K562 (cell line): ENCODE measurements around the gene GINS2. TPM values are rescaled to one million over a fixed set of nuclear protein-coding genes. Genes with fewer than 3 reads are reported as not detected.

Experiments
- ATAC-seq: fragments of 200-7000 bp; cut with Tn5 transposase; 3 replicates; pipeline ENCODE4 v1.9.1; 2020; ENCODE audit warnings: moderate library complexity
- BruUV-seq: library from RNA; stranded (reverse); fragments of 400-500 nt; replicated peaks from 2 replicates; lab custom pipeline; 2021; lab: Mats Ljungman, UMichigan
- CTCF ChIA-PET: fragments of 300-600 bp; formaldehyde crosslinking; extraction: SDS; loops from one replicate; lab custom pipeline; 2021; ENCODE audit warnings: low intra/inter-chr PET ratio; lab: Yijun Ruan, JAX
- POLR2A ChIA-PET: fragments of 300-600, 350-650 bp; sonication (Branson Sonifier 250); formaldehyde crosslinking; extraction: SDS; loops from one replicate; lab custom pipeline; 2021; ENCODE audit warnings: antibody characterized with exemption, inconsistent platforms; lab: Yijun Ruan, JAX
- DNase-seq, 4 experiments: peaks; one replicate each; pipeline versions ENCODE4 v3.0.0 to v3.0.0-alpha.2; 2011 to 2018; ENCODE audit warnings: low spot score in 3 of 4, mixed read lengths in 3 of 4; ENCODE audit errors: extremely low read depth in 1 of 4
- FAIRE-seq: peaks from 2 replicates; lab custom pipeline; 2011; peaks lifted over from hg19 to GRCh38; lab: Jason Lieb, UNC
- H2AFZ ChIP-seq: 2 replicates; pipeline ENCODE4 v1.6.0; 2011; ENCODE audit warnings: low read depth, low read length, control low read depth, inconsistent platforms
- H3K27ac ChIP-seq: fragments of 200-600 bp; 3 replicates; pipeline ENCODE4 v1.8.0; 2011; ENCODE audit warnings: low read depth, mild to moderate bottlenecking, control low read depth, inconsistent platforms, low read length, moderate library complexity, mixed read lengths; ENCODE audit errors: extremely low read depth
- H3K27me3 ChIP-seq, 2 experiments: fragments of 300-600 bp in 1 of 2; 2 replicates in 1 of 2; 3 replicates in 1 of 2; pipeline versions ENCODE4 v1.6.0 to v1.8.0; 2011; ENCODE audit warnings: inconsistent platforms in 2 of 2, low read length in 2 of 2, mild to moderate bottlenecking in 1 of 2, mixed read lengths in 1 of 2, moderate library complexity in 1 of 2; ENCODE audit not compliant: control insufficient read depth in 2 of 2, insufficient read depth in 2 of 2
- H3K36me3 ChIP-seq: fragments of 300-600 bp; 3 replicates; pipeline ENCODE4 v1.8.0; 2011; ENCODE audit warnings: mild to moderate bottlenecking, low read length, inconsistent platforms; ENCODE audit not compliant: control insufficient read depth, insufficient read depth
- H3K4me1 ChIP-seq, 2 experiments: fragments of 200-600 bp in 1 of 2; replicated peaks in 1 of 2; 2 replicates in 1 of 2; 3 replicates in 1 of 2; pipeline versions ENCODE4 v1.5.1 to v1.8.0; 2011; ENCODE audit warnings: inconsistent platforms in 2 of 2, low read length in 2 of 2, mild to moderate bottlenecking in 1 of 2, mixed read lengths in 1 of 2, moderate library complexity in 1 of 2; ENCODE audit not compliant: control insufficient read depth in 2 of 2, insufficient read depth in 2 of 2
- H3K4me2 ChIP-seq: 2 replicates; pipeline ENCODE4 v1.6.1; 2011; ENCODE audit warnings: low read length, control low read depth, inconsistent platforms, mixed read lengths; ENCODE audit not compliant: insufficient read depth
- H3K4me3 ChIP-seq: fragments of 200-600 bp; sonication (generic), shearing (Covaris generic); 2 replicates; pipeline ENCODE4 v1.5.1; 2016; ENCODE audit warnings: control low read depth, inconsistent platforms
- H3K79me2 ChIP-seq: fragments of 200-600 bp; 3 replicates; pipeline ENCODE4 v1.8.0; 2011; ENCODE audit warnings: low read length, inconsistent platforms; ENCODE audit not compliant: control insufficient read depth, insufficient read depth
- H3K9ac ChIP-seq, 2 experiments: 2 replicates each; pipeline versions ENCODE4 v1.6.0 to v1.6.1; 2011; ENCODE audit warnings: low read depth in 2 of 2, low read length in 2 of 2, control low read depth in 1 of 2, inconsistent platforms in 1 of 2, mild to moderate bottlenecking in 1 of 2, mixed read lengths in 1 of 2; ENCODE audit not compliant: insufficient read depth in 1 of 2
- H3K9me1 ChIP-seq: one replicate; pipeline ENCODE4 v1.6.0; 2011; ENCODE audit warnings: inconsistent platforms, mild to moderate bottlenecking, low read length, moderate library complexity; ENCODE audit not compliant: control insufficient read depth, insufficient read depth
- H3K9me3 ChIP-seq: replicated peaks from 2 replicates; pipeline ENCODE4 v1.5.1; 2011; ENCODE audit warnings: low read depth, low read length, inconsistent platforms; ENCODE audit not compliant: control insufficient read depth, insufficient read depth
- H4K20me1 ChIP-seq: replicated peaks from 2 replicates; pipeline ENCODE4 v1.6.1; 2011; ENCODE audit warnings: low read length, inconsistent platforms, mixed read lengths; ENCODE audit not compliant: control insufficient read depth, insufficient read depth
- ARHGAP35 ChIP-seq: fragments of 450-650 bp; IDR thresholded peaks from 2 replicates; pipeline ENCODE4 v1.6.1; 2018; ENCODE audit not compliant: partially characterized antibody
- BRCA1 ChIP-seq, 2 experiments: fragments of 450-650 bp in 1 of 2; sonication (generic) in 1 of 2; formaldehyde crosslinking in 1 of 2; IDR thresholded peaks; 2 replicates each; pipeline versions ENCODE4 v1.5.0 to v1.6.1; 2017 to 2020; ENCODE audit warnings: mild to moderate bottlenecking in 1 of 2, missing genetic modification reagents in 1 of 2
- EP400 ChIP-seq: fragments of 450-650 bp; IDR thresholded peaks from 2 replicates; pipeline ENCODE4 v1.6.1; 2017; ENCODE audit warnings: antibody characterized with exemption, mild to moderate bottlenecking, moderate library complexity
- KDM1A ChIP-seq, 2 experiments: fragments of 450-650 bp; IDR thresholded peaks; 2 replicates each; pipeline ENCODE4 v1.6.1; 2016; ENCODE audit warnings: mild to moderate bottlenecking in 2 of 2
- MAZ ChIP-seq, 2 experiments: fragments of 450-650 bp in 1 of 2; sonication (generic) in 1 of 2; formaldehyde crosslinking; IDR thresholded peaks in 1 of 2; conservative IDR thresholded peaks in 1 of 2; 2 replicates each; pipeline versions ENCODE4 v1.4.0 to v1.5.0; 2020; ENCODE audit warnings: mild to moderate bottlenecking in 1 of 2, missing genetic modification reagents in 1 of 2
- MTA3 ChIP-seq: fragments of 450-650 bp; formaldehyde crosslinking; IDR thresholded peaks from 2 replicates; pipeline ENCODE4 v1.6.1; 2017; ENCODE audit warnings: mild to moderate bottlenecking, borderline replicate concordance
- RAD21 ChIP-seq, 2 experiments: fragments of 250-450 bp in 1 of 2; fragments of 450-650 bp in 1 of 2; sonication (Bioruptor Pico) in 1 of 2; formaldehyde crosslinking in 1 of 2; IDR thresholded peaks in 1 of 2; conservative IDR thresholded peaks in 1 of 2; 2 replicates each; pipeline versions ENCODE4 v1.4.0 to v1.8.0; 2020 to 2022; ENCODE audit warnings: mild to moderate bottlenecking in 2 of 2, moderate library complexity in 1 of 2
- TAF7 ChIP-seq: fragments of 450-650 bp; IDR thresholded peaks from 2 replicates; pipeline ENCODE4 v1.6.1; 2016; ENCODE audit warnings: missing genetic modification characterization, missing compliant biosample characterization
- ZNF57 ChIP-seq: fragments of 450-650 bp; formaldehyde crosslinking; IDR thresholded peaks from 2 replicates; pipeline ENCODE4 v1.4.0; 2020; ENCODE audit warnings: mild to moderate bottlenecking, moderate library complexity
- WGBS: fragments of 100-300 bp; shearing (Covaris generic); methylation state at CpG from one replicate; pipeline ENCODE4 v1.1.6; 2016; ENCODE audit warnings: low coverage, mixed read lengths; ENCODE audit not compliant: insufficient coverage; ENCODE audit errors: missing lambda C conversion rate; 5-methylcytosine and 5-hydroxymethylcytosine counted together
- in situ Hi-C: fragments of 300-500 bp; cut with MboI; formaldehyde crosslinking; loops from 4 replicates; pipeline ENCODE4 v1.15.0; 2018; ENCODE audit warnings: inconsistent platforms, mixed read lengths
- intact Hi-C: fragments of 100-400 bp; cut with micrococcal nuclease; formaldehyde crosslinking; loops from 2 replicates; pipeline ENCODE4 v1.14.2; 2022
- polyA plus RNA-seq, 8 experiments: library from polyadenylated mRNA; depleted of rRNA in 4 of 8; stranded (reverse) in 5 of 8; unstranded in 3 of 8; fragments of >200 nt; fragmentation: Nextera tagmentation in 2 of 8; fragmentation: Illumina TruSeq in 1 of 8; extraction: Ambion mirVana in 2 of 8; extraction: Trizol in 1 of 8; gene quantifications; 2 replicates each; pipeline versions ENCODE4 v1.2.1 to v1.2.3, GENCODE V29; 2011 to 2014; ENCODE audit warnings: inconsistent platforms in 1 of 8, missing spikeins in 1 of 8
- total RNA-seq, 7 experiments: library from RNA; depleted of rRNA in 6 of 7; stranded (reverse); fragments of >200 nt in 6 of 7; fragmentation: Illumina TruSeq in 2 of 7; extraction: Trizol in 2 of 7; gene quantifications; 2 replicates each; pipeline versions ENCODE4 v1.2.1 to v1.2.3, GENCODE V29; 2011 to 2021; ENCODE audit warnings: low replicate concordance in 1 of 7
- TF ChIP-seq, protein P1 (sequence below): fragments of 450-650 bp; formaldehyde crosslinking; IDR thresholded peaks from 2 replicates; pipeline ENCODE4 v1.4.0; 2020; ENCODE audit warnings: mild to moderate bottlenecking, moderate library complexity
- TF ChIP-seq, protein P2 (sequence below): fragments of 450-650 bp; IDR thresholded peaks from 2 replicates; pipeline ENCODE4 v1.6.1; 2014; ENCODE audit warnings: low read depth, mild to moderate bottlenecking, moderate library complexity, borderline replicate concordance

GINS2 gene
- total and polyA plus RNA-seq, 9 of the 15 experiments (the other 6 are each of a cell fraction or from before 2014, with no cell fraction given) = 40.4 to 76.2 (median 44.6) TPM

DNA sequence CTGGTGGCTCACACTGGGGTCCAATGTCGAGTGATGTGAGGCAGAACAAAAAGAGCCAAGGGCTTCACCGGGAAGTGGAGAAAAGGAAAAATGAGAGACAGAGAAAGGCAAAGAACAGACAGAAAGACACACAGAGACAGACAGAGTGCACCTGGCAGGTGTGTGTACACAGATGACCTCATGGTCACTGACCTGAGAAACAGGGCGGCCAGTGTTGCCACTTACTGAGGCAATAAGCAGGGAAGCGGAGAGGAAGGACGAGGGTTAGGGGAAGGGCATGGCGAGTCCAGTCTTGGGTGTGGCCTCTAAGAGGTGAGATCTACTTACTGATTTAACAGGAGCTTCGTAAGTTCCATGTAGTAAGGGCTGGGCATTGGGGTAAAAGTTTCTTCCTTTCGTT, 7.5 kb downstream of the GINS2 start:
- DNase-seq (no peak), FAIRE-seq (no peak), ATAC-seq (no peak)
- Histone ChIP-seq H3K9me3 (no peaks in the 10 kb centered on the region), H3K4me1 (peaks cover 0 to 3% of the 10 kb centered on the region in 2 experiments; a peak in 3 of 5 replicates), H3K4me2 (no peak overlapping the region), H3K36me3 (peaks cover 98% of the 10 kb centered on the region), H3K27me3 (no peaks in the 10 kb centered on the region), H3K79me2 (peaks cover 36% of the 10 kb centered on the region), H2AFZ (no peak overlapping the region), H3K4me3 (no peak overlapping the region), H4K20me1 (peaks cover 11% of the 10 kb centered on the region), H3K27ac (no peak overlapping the region), H3K9ac (no peak overlapping the region; a peak in 1 of 4 replicates), H3K9me1 (peaks cover 2% of the 10 kb centered on the region)
- no peak for TF ChIP-seq KDM1A (IDR thresholded peaks at IDR 0.05)
- no peak for TF ChIP-seq MAZ (CRISPR knock-in tag; conservative IDR thresholded peaks at IDR 0.05 in 1 of 2, IDR thresholded peaks at IDR 0.05 in 1 of 2)
- no peak for TF ChIP-seq RAD21 (CRISPR knock-in tag; conservative IDR thresholded peaks at IDR 0.05 in 1 of 2, IDR thresholded peaks at IDR 0.05 in 1 of 2)
- no peak for TF ChIP-seq ZNF57 (CRISPR knock-in tag)
- TF ChIP-seq BRCA1 (IDR thresholded peaks at IDR 0.05) = no peak
- TF ChIP-seq BRCA1 (CRISPR knock-in tag; IDR thresholded peaks at IDR 0.05) = no peak
- TF ChIP-seq MTA3 = no peak
- TF ChIP-seq, protein P1, sequence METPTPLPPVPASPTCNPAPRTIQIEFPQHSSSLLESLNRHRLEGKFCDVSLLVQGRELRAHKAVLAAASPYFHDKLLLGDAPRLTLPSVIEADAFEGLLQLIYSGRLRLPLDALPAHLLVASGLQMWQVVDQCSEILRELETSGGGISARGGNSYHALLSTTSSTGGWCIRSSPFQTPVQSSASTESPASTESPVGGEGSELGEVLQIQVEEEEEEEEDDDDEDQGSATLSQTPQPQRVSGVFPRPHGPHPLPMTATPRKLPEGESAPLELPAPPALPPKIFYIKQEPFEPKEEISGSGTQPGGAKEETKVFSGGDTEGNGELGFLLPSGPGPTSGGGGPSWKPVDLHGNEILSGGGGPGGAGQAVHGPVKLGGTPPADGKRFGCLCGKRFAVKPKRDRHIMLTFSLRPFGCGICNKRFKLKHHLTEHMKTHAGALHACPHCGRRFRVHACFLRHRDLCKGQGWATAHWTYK (CRISPR knock-in tag) = no peak
- TF ChIP-seq EP400 = no peak
- no peak for TF ChIP-seq ARHGAP35
- no peak for TF ChIP-seq TAF7 (tag)
- TF ChIP-seq, protein P2, sequence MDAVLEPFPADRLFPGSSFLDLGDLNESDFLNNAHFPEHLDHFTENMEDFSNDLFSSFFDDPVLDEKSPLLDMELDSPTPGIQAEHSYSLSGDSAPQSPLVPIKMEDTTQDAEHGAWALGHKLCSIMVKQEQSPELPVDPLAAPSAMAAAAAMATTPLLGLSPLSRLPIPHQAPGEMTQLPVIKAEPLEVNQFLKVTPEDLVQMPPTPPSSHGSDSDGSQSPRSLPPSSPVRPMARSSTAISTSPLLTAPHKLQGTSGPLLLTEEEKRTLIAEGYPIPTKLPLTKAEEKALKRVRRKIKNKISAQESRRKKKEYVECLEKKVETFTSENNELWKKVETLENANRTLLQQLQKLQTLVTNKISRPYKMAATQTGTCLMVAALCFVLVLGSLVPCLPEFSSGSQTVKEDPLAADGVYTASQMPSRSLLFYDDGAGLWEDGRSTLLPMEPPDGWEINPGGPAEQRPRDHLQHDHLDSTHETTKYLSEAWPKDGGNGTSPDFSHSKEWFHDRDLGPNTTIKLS = no peak
- intact Hi-C loops (no loop called here), in situ Hi-C loops (no loop called here)
- ChIA-PET CTCF (no interaction called here), POLR2A (interaction anchor here (0.8 kb wide), 2 partner anchors 8 to 16 kb away, joined by 3 read pairs; partner anchors contain the start of gene GINS2)
- no TSS peak for BruUV-seq
- 65% methylated on average over 8 of the region's 8 CpGs for WGBS
